Lower leg skin (tissue), 4 donors: Measurements from ENCODE around the gene DCAF7. TPM values are rescaled to one million over a fixed set of nuclear protein-coding genes. Genes with fewer than 3 reads are reported as not detected.

Source experiments
- DNase-seq, 2 donors: peaks; one replicate each; pipeline ENCODE4 v3.0.0-alpha.2; 2019; ENCODE audit warnings: low spot score in 2 of 2
- H3K4me3 ChIP-seq: fragments of 200-600 bp; sonication (generic); 2 replicates; pipeline ENCODE4 v1.5.1; 2017; ENCODE audit warnings: mild to moderate bottlenecking, low read depth; ENCODE audit not compliant: poor library complexity, severe bottlenecking
- CTCF ChIP-seq, 3 donors: fragments of 450-650 bp; IDR thresholded peaks; one replicate each; pipeline ENCODE4 v1.5.1; 2016; ENCODE audit warnings: antibody characterized with exemption in 3 of 3, mild to moderate bottlenecking in 3 of 3, moderate library complexity in 2 of 3
- POLR2A ChIP-seq, 2 donors: fragments of 450-650 bp; IDR thresholded peaks; one replicate each; pipeline ENCODE4 v1.6.1; 2016 to 2017; ENCODE audit warnings: antibody characterized with exemption in 2 of 2, mild to moderate bottlenecking in 1 of 2, moderate library complexity in 1 of 2
- WGBS, 2 donors: methylation state at CpG; one replicate each; pipeline ENCODE4 v1.1.5; 2018; 5-methylcytosine and 5-hydroxymethylcytosine counted together
- intact Hi-C: fragments of 100-400 bp; cut with DNase I; formaldehyde crosslinking; loops from one replicate; pipeline ENCODE4 v1.15.0; 2023; ENCODE audit warnings: low total_unique reads
- total RNA-seq, 4 donors: library from RNA; depleted of rRNA; stranded (reverse); fragments of >200 nt; gene quantifications; one replicate each; pipeline ENCODE4 v1.1.0, GENCODE V29; 2016

DCAF7 gene
- total RNA-seq, 4 donors from 2014 or later, result 23.8 to 33.0 (median 25.4) TPM

DNA sequence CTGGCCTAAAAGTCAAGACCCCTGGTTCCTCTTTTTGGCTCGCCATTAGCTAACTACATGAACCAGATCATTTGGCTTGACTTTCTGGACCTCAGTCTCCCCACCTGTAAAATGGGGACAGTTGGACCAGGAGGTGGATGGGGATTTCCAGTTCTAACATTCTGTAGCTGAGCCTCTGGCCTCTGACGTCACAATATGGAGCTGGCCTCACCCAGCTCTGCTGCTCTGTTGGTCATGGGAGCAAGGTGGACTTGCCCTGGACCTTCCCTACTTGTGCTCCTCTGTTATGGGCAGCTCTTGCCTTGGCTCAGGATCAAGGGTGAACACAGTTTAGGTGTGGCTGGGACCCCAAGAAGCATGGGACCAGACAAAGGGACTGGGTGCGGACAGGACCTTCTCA is 43.6 kb upstream of the DCAF7 start:
- intact Hi-C loops, result no loop called here
- no peak for DNase-seq
- no peak overlapping the region for H3K4me3 ChIP-seq
- TF ChIP-seq CTCF (IDR thresholded peaks at IDR 0.05), result no peak
- no peak for TF ChIP-seq POLR2A (IDR thresholded peaks at IDR 0.05)
- 86 to 92% methylated on average over 3 of the region's 3 CpGs for WGBS, 2 donors

DNA sequence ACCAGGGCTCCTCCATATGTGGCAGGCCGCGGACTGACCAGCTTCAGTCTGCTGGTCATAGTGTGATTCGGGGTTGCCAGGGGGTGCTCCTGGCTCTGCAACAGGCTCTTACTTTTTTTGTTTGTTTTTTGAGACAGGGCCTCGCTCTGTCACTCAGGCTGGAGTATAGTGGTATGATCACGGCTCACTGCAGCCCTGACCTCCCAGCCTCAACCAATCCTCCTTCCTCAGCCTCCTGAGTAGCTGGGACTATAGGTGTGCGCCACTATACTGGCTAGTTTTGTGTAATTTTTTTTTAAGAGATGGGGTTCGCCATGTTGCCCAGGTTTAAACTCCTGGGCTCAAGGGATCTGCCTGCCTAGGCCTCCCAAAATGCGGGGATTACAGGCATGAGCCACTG is 38.9 kb upstream of the DCAF7 start:
- intact Hi-C loops, result no loop called here
- no peak for DNase-seq
- 91 to 95% methylated on average over 8 of the region's 8 CpGs for WGBS, 2 donors
- no peak for TF ChIP-seq CTCF (IDR thresholded peaks at IDR 0.05)
- TF ChIP-seq POLR2A (IDR thresholded peaks at IDR 0.05), result no peak
- H3K4me3 ChIP-seq, result no peak overlapping the region

GRCh38 chr17:63512388-63512787 is 37.9 kb upstream of the DCAF7 start:
- WGBS, 2 donors, result 77 to 88% methylated on average over 3 of the region's 3 CpGs
- intact Hi-C loops, result no loop called here
- H3K4me3 ChIP-seq, result no peak overlapping the region
- no peak for DNase-seq
- TF ChIP-seq CTCF (IDR thresholded peaks at IDR 0.05), result no peak
- no peak for TF ChIP-seq POLR2A (IDR thresholded peaks at IDR 0.05)

DNA sequence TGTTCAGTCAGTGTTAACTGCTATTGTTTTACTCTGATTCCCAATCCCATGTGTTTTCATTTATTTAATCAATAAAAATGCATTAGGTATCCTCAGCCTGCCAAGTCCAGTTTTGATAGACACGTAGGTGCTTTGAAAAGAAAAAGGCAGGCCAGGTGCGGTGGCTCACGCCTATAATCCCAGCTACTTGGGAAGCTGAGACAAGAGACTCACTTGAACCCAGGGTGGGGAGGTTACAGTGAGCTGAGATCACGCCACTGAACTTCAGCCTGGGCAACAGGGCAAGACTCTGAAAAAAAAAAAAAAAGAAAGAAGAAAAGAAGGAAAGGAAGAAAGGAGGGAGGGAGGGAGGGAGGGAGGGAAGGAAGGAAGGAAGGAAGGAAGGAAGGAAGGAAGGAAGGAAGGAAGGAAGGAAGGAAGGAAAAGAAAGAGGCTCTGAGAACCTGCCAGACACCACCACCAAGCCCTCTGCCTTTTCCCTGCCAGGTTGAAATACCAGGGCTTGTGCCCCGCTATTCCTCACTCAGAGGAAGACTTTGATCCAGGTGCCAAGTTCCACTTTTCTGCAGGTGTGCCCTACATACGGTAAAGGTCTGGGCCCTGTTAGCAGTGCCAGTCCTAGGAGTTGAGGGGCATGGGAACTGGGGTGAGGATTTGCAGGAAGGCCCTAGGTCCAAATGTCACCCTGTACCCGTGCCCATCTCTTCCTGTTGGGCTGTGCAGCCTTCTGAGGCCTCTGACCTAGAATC is 37.2 kb upstream of the DCAF7 start:
- H3K4me3 ChIP-seq, result no peak overlapping the region
- no peak for DNase-seq
- TF ChIP-seq POLR2A (IDR thresholded peaks at IDR 0.05), result no peak
- TF ChIP-seq CTCF (IDR thresholded peaks at IDR 0.05), result no peak
- 62 to 68% methylated on average over 7 of the region's 7 CpGs for WGBS, 2 donors
- intact Hi-C loops, result no loop called here

DNA sequence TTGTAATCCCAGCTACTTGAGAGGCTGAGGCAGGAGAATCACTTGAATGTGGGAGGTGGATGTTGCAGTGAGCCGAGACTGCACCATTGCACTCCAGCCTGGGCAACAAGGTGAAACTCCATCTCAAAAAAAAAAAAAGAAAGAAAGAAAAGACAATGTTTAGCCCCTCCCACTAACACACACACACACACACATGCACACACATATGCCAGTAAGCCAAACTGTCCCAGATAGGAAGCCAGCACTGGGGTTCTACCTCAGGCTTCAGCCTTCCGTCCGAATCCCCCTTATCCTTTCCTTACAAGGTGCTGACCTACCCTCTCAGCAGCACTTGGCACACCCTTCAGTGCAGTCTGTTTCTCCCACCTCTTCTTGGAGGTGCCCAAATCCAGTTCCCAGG is 35.8 kb upstream of the DCAF7 start:
- H3K4me3 ChIP-seq, result no peak overlapping the region
- no peak for TF ChIP-seq POLR2A (IDR thresholded peaks at IDR 0.05)
- no peak for TF ChIP-seq CTCF (IDR thresholded peaks at IDR 0.05)
- no peak for DNase-seq
- intact Hi-C loops, result no loop called here
- WGBS, 2 donors, result 85 to 87% methylated on average over 3 of the region's 3 CpGs

DNA sequence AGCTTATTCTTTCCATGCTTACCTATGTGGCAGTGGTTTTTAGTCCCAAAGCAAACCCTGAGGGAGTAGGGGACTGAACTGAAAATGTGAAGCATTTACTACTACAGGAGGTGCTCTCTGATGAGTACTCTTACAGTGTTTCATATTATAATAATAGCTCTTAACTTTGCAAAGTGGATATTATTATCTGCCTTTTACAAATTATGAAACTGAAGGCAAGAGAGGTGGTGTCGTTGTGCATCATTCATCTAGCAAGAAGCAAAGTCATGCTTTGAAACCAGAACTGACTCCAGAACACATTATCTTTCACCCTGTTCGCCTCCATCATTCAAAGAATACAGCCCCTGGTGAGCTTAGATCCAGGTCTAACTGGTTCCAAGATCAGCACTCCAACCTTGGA is 35.3 kb upstream of the DCAF7 start:
- DNase-seq, result no peak
- no peak overlapping the region for H3K4me3 ChIP-seq
- WGBS, 2 donors, result 76 to 81% methylated on average over 2 of the region's 2 CpGs
- intact Hi-C loops, result no loop called here
- TF ChIP-seq CTCF (IDR thresholded peaks at IDR 0.05), result no peak
- no peak for TF ChIP-seq POLR2A (IDR thresholded peaks at IDR 0.05)
